Measurements from ENCODE around the gene ANP32A. TPM values are rescaled to one million over a fixed set of nuclear protein-coding genes. Genes with fewer than 3 reads are reported as not detected.

ANP32A gene
- polyA plus RNA-seq, 1 donor (not counting 4 experiments of a cell fraction or from before 2014, with no cell fraction given): 93.6 TPM

DNA sequence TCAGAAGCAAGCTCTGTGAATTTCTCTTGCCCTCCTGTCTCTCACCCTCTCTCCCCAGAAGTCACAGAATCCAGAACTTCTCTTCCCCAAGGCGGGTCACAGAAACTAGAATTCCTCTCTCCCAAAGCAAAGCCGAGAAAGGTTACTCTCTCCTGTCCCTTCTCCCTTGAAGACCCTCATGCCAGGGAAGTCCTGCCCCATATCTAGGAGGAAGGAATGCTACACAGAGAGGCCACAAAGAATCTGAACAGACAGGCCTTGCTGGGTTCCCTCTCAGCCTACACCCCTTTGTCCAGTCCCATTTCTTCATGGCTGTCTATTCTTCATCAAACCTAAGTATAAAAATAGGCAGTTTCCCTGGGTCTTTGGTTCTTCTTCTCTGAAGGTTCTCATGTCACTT, 29.8 kb downstream of the ANP32A start:
- DNase-seq (ENCODE audit: low read depth, low spot score) (no peak), FAIRE-seq (no peak)
- H4K20me1 ChIP-seq (ENCODE audit: control insufficient read depth, extremely low read depth, insufficient read depth, low read length): peaks cover 4% of the 10 kb centered on the region
- H3K79me2 ChIP-seq (ENCODE audit: control insufficient read depth, insufficient read depth, low read length): peaks cover 61% of the 10 kb centered on the region
- no peak overlapping the region for H3K27ac ChIP-seq (ENCODE audit: control insufficient read depth, insufficient read depth, low read length)
- H3K9ac ChIP-seq (ENCODE audit: control insufficient read depth, extremely low read depth, insufficient read depth, low read length): no peak overlapping the region
- no peaks in the 10 kb centered on the region for H3K27me3 ChIP-seq (ENCODE audit: control insufficient read depth, extremely low read depth, insufficient read depth, low read length)
- H3K9me3 ChIP-seq (ENCODE audit: control insufficient read depth, low read depth, low read length): no peaks in the 10 kb centered on the region
- H2AFZ ChIP-seq (ENCODE audit: control insufficient read depth, low read length): no peak overlapping the region
- peaks cover 39% of the 10 kb centered on the region for H3K4me1 ChIP-seq (ENCODE audit: control insufficient read depth, extremely low read depth, insufficient read depth, low read length)
- no peak for TF ChIP-seq EZH2 (IDR thresholded peaks at IDR 0.05; ENCODE audit: low read length)
- TF ChIP-seq, protein P1, sequence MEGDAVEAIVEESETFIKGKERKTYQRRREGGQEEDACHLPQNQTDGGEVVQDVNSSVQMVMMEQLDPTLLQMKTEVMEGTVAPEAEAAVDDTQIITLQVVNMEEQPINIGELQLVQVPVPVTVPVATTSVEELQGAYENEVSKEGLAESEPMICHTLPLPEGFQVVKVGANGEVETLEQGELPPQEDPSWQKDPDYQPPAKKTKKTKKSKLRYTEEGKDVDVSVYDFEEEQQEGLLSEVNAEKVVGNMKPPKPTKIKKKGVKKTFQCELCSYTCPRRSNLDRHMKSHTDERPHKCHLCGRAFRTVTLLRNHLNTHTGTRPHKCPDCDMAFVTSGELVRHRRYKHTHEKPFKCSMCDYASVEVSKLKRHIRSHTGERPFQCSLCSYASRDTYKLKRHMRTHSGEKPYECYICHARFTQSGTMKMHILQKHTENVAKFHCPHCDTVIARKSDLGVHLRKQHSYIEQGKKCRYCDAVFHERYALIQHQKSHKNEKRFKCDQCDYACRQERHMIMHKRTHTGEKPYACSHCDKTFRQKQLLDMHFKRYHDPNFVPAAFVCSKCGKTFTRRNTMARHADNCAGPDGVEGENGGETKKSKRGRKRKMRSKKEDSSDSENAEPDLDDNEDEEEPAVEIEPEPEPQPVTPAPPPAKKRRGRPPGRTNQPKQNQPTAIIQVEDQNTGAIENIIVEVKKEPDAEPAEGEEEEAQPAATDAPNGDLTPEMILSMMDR (optimal IDR thresholded peaks at IDR 0.05 in 1 of 3, IDR thresholded peaks at IDR 0.05 in 1 of 3, conservative IDR thresholded peaks at IDR 0.05 in 1 of 3; ENCODE audit: extremely low read depth in 1 of 3, insufficient read depth in 2 of 3, low read length in 3 of 3): no peak
- dilution Hi-C loops (cut with MboI; ENCODE audit: extremely low pct_ligation_motif_present, low sequenced_read_pairs): no loop called here
- no peaks in the 10 kb centered on the region for H3K9me1 ChIP-seq (ENCODE audit: control insufficient read depth, extremely low read depth, insufficient read depth, low read length)
- H3K4me3 ChIP-seq (ENCODE audit: control insufficient read depth in 2 of 3, extremely low read depth in 1 of 3, insufficient read depth in 2 of 3, low read depth in 1 of 3, low read length in 3 of 3): no peak overlapping the region
- no peak overlapping the region for H3K4me2 ChIP-seq (ENCODE audit: control insufficient read depth, extremely low read depth, insufficient read depth, low read depth, low read length)
- H3K36me3 ChIP-seq (ENCODE audit: control insufficient read depth in 2 of 2, extremely low read depth in 1 of 2, insufficient read depth in 2 of 2, low read length in 2 of 2): peaks cover 6 to 8% of the 10 kb centered on the region in 2 experiments

DNA sequence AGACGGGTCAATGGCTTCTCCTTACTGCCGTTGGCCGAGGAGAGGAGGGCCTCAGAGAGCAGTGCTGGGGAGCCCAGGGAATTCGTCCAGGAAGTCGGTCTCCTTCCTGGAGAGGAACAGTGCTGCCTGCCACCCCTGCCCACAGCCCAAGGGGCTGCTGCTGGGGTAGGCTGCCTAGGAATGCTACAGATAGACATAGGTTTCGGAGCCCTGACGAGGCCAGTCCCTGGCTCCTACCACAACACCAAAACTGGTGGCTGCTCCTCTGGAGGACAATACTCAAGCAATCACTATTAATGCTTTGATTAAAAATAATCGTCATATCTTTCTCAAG, 30.5 kb downstream of the ANP32A start:
- H3K9ac ChIP-seq (ENCODE audit: control insufficient read depth, extremely low read depth, insufficient read depth, low read length): no peak overlapping the region
- H3K4me2 ChIP-seq (ENCODE audit: control insufficient read depth, extremely low read depth, insufficient read depth, low read depth, low read length): no peak overlapping the region
- H3K36me3 ChIP-seq (ENCODE audit: control insufficient read depth in 2 of 2, extremely low read depth in 1 of 2, insufficient read depth in 2 of 2, low read length in 2 of 2): peaks cover 8 to 9% of the 10 kb centered on the region in 2 experiments
- H3K27ac ChIP-seq (ENCODE audit: control insufficient read depth, insufficient read depth, low read length): no peak overlapping the region
- TF ChIP-seq, protein P1 (optimal IDR thresholded peaks at IDR 0.05 in 1 of 3, IDR thresholded peaks at IDR 0.05 in 1 of 3, conservative IDR thresholded peaks at IDR 0.05 in 1 of 3; ENCODE audit: extremely low read depth in 1 of 3, insufficient read depth in 2 of 3, low read length in 3 of 3): no peak
- DNase-seq (ENCODE audit: low read depth, low spot score) (no peak), FAIRE-seq (no peak)
- peaks cover 4% of the 10 kb centered on the region for H4K20me1 ChIP-seq (ENCODE audit: control insufficient read depth, extremely low read depth, insufficient read depth, low read length)
- no peaks in the 10 kb centered on the region for H3K27me3 ChIP-seq (ENCODE audit: control insufficient read depth, extremely low read depth, insufficient read depth, low read length)
- dilution Hi-C loops (cut with MboI; ENCODE audit: extremely low pct_ligation_motif_present, low sequenced_read_pairs): no loop called here
- no peaks in the 10 kb centered on the region for H3K9me3 ChIP-seq (ENCODE audit: control insufficient read depth, low read depth, low read length)
- no peak overlapping the region for H2AFZ ChIP-seq (ENCODE audit: control insufficient read depth, low read length)
- H3K79me2 ChIP-seq (ENCODE audit: control insufficient read depth, insufficient read depth, low read length): peaks cover 61% of the 10 kb centered on the region
- no peak overlapping the region for H3K4me3 ChIP-seq (ENCODE audit: control insufficient read depth in 2 of 3, extremely low read depth in 1 of 3, insufficient read depth in 2 of 3, low read depth in 1 of 3, low read length in 3 of 3)
- no peaks in the 10 kb centered on the region for H3K9me1 ChIP-seq (ENCODE audit: control insufficient read depth, extremely low read depth, insufficient read depth, low read length)
- H3K4me1 ChIP-seq (ENCODE audit: control insufficient read depth, extremely low read depth, insufficient read depth, low read length): peaks cover 33% of the 10 kb centered on the region
